Measurements from ENCODE around the gene DUSP5.

Gene DUSP5

DNA sequence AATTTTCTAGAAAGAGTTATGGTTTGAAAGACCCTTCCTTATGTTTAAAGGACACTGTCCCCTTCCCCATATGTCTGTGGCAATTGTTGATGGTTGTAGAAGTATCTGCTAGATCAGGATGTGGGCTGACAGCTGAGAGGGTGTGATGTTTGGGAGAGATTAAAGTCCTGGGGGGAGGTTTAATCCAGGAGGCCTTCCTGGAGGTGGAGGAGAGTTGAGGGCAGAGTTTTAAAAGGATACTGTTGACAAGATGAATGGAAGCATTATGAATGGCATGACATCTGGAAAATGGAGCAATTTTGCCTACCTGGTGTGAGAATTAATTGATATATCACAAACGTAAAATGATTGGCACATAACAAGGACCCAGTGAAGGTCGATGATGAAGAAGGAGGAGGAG, 36.9 kb downstream of the DUSP5 start:
- Histone ChIP-seq H3K9ac (no peak overlapping the region), H3K4me3 (ENCODE audit: low read depth, low read length) (no peak overlapping the region), H3K4me2 (ENCODE audit: low read length) (no peak overlapping the region), H3K27me3 (ENCODE audit: control insufficient read depth, insufficient read depth, low read length) (no peaks in the 10 kb centered on the region), H3K36me3 (ENCODE audit: control insufficient read depth, insufficient read depth, low read length) (no peaks in the 10 kb centered on the region), H3K79me2 (no peaks in the 10 kb centered on the region), H3K27ac (no peak overlapping the region), H3K9me3 (ENCODE audit: control insufficient read depth, low read length) (no peaks in the 10 kb centered on the region), H2AFZ (no peak overlapping the region), H3K4me1 (no peaks in the 10 kb centered on the region)
- no peak for TF ChIP-seq CTCF (IDR thresholded peaks at IDR 0.05)

- H3K27ac ChIP-seq, result no peak overlapping the region
- no peaks in the 10 kb centered on the region for H3K27me3 ChIP-seq (ENCODE audit: control insufficient read depth, insufficient read depth, low read length)
- H3K4me1 ChIP-seq, result no peaks in the 10 kb centered on the region
- no peaks in the 10 kb centered on the region for H3K36me3 ChIP-seq (ENCODE audit: control insufficient read depth, insufficient read depth, low read length)
- H3K79me2 ChIP-seq, result no peaks in the 10 kb centered on the region
- no peak overlapping the region for H3K4me2 ChIP-seq (ENCODE audit: low read length)
- H2AFZ ChIP-seq, result no peak overlapping the region
- H3K9ac ChIP-seq, result no peak overlapping the region
- no peaks in the 10 kb centered on the region for H3K9me3 ChIP-seq (ENCODE audit: control insufficient read depth, low read length)
- TF ChIP-seq CTCF (IDR thresholded peaks at IDR 0.05), result no peak
- no peak overlapping the region for H3K4me3 ChIP-seq (ENCODE audit: low read depth, low read length)
Measured at GRCh38 chr10:110535958-110536891, 38.5 kb downstream of the DUSP5 start.

DNA sequence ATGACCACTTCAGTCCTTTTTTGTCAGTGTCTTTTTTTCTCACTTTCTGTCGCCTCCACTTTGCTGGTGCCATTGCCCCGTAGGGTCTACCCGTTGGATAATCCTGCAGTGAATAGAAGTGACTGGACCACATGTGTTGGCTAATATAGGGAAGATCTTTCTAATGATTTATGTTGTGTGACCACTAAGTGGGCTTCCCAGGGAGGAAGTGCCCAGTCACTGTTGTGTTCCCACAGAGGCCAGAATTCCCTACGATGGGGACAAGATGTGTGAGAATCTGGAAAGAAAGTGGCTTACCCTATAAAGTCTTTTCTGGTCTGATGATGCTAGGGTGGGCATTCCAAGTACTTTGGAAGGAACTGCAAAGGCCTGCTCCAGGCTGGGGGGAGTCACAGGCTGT, 41.4 kb downstream of the DUSP5 start:
- no peaks in the 10 kb centered on the region for H3K4me1 ChIP-seq
- no peaks in the 10 kb centered on the region for H3K9me3 ChIP-seq (ENCODE audit: control insufficient read depth, low read length)
- H3K27ac ChIP-seq, result no peak overlapping the region
- no peak overlapping the region for H2AFZ ChIP-seq
- H3K4me3 ChIP-seq (ENCODE audit: low read depth, low read length), result no peak overlapping the region
- no peak for TF ChIP-seq CTCF (IDR thresholded peaks at IDR 0.05)
- no peaks in the 10 kb centered on the region for H3K79me2 ChIP-seq
- no peak overlapping the region for H3K4me2 ChIP-seq (ENCODE audit: low read length)
- no peaks in the 10 kb centered on the region for H3K36me3 ChIP-seq (ENCODE audit: control insufficient read depth, insufficient read depth, low read length)
- H3K9ac ChIP-seq, result no peak overlapping the region
- H3K27me3 ChIP-seq (ENCODE audit: control insufficient read depth, insufficient read depth, low read length), result no peaks in the 10 kb centered on the region

DNA sequence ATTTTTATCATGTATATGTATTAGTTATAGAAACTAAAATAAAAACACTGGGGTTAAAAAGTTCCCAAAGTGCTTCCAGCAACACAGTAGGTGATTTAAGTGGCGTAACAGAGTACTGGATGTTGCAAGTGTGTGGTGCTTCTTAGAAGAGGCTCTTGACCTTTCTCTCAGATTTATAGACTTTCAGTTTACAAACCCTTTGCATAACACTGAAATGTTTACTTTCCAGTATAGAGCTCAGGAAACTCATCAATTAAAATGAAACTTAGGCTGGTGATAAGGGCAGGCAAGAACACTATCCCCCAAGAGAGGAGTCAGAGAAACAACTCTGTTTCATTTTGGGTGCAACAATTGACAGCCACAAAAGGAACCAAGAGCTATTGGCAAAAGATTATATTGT, 42.3 kb downstream of the DUSP5 start:
- no peak overlapping the region for H3K27ac ChIP-seq
- H3K9ac ChIP-seq, result no peak overlapping the region
- H3K4me3 ChIP-seq (ENCODE audit: low read depth, low read length), result no peak overlapping the region
- no peak for TF ChIP-seq CTCF (IDR thresholded peaks at IDR 0.05)
- H3K36me3 ChIP-seq (ENCODE audit: control insufficient read depth, insufficient read depth, low read length), result no peaks in the 10 kb centered on the region
- H3K79me2 ChIP-seq, result no peaks in the 10 kb centered on the region
- H2AFZ ChIP-seq, result no peak overlapping the region
- H3K9me3 ChIP-seq (ENCODE audit: control insufficient read depth, low read length), result no peaks in the 10 kb centered on the region
- no peaks in the 10 kb centered on the region for H3K27me3 ChIP-seq (ENCODE audit: control insufficient read depth, insufficient read depth, low read length)
- H3K4me1 ChIP-seq, result no peaks in the 10 kb centered on the region
- no peak overlapping the region for H3K4me2 ChIP-seq (ENCODE audit: low read length)
